Measurements from ENCODE around the gene GRIK2. TPM values are rescaled to one million over a fixed set of nuclear protein-coding genes. Genes with fewer than 3 reads are reported as not detected.

The GRIK2 gene
- total RNA-seq, 3 donors from 2014 or later = 1.3 to 1.8 (median 1.5) TPM

DNA sequence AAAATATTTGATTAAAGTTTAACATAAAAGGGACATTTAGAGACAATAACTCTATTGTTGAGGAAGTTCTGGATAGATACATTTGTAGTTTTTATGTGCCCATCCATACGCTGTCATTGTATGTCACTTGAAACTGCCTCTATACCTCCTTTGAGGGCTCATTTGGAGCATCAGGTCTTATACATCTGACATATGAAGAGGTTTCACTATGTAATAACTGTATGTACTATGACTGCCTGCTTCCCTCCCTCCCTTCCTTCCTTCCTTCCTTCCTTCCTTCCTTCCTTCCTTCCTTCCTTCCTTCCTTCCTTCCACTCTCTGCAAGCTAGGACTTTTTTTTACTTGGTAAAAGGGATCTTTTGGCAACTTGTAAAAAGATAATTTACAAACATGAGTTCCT lies 657.5 kb downstream of the GRIK2 start:
- H3K4me3 ChIP-seq = no peak overlapping the region
- ATAC-seq (no peak), DNase-seq (no peak)
- TF ChIP-seq, protein P1, sequence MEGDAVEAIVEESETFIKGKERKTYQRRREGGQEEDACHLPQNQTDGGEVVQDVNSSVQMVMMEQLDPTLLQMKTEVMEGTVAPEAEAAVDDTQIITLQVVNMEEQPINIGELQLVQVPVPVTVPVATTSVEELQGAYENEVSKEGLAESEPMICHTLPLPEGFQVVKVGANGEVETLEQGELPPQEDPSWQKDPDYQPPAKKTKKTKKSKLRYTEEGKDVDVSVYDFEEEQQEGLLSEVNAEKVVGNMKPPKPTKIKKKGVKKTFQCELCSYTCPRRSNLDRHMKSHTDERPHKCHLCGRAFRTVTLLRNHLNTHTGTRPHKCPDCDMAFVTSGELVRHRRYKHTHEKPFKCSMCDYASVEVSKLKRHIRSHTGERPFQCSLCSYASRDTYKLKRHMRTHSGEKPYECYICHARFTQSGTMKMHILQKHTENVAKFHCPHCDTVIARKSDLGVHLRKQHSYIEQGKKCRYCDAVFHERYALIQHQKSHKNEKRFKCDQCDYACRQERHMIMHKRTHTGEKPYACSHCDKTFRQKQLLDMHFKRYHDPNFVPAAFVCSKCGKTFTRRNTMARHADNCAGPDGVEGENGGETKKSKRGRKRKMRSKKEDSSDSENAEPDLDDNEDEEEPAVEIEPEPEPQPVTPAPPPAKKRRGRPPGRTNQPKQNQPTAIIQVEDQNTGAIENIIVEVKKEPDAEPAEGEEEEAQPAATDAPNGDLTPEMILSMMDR (IDR thresholded peaks at IDR 0.05) = no peak
- no peaks in the 10 kb centered on the region for H3K4me1 ChIP-seq (ENCODE audit: low read depth)
- intact Hi-C loops (cut with DNase I, micrococcal nuclease) = no loop called here
- no peaks in the 10 kb centered on the region for H3K9me3 ChIP-seq
- H3K36me3 ChIP-seq (ENCODE audit: low read depth) = no peaks in the 10 kb centered on the region

DNA sequence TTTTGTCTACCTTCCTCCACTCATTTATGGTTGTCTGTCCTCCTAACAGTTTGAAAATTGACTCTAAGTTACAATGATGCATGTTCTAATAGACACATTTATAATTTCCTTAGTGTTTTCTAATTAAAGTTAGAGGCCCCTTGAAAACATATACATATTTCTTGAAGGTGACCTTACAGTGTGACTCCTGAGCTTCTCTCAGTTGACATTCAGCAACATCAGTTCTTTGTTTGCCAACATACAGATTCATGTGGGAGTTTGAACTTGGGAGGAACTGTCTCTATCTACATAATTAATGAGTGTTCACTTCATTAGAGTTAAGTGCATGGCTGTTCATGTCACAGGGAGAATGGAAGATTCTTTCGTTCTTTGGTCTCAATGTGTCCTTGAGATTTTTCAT lies 658.2 kb downstream of the GRIK2 start:
- TF ChIP-seq, protein P1 (IDR thresholded peaks at IDR 0.05) = no peak
- no peak for ATAC-seq

DNA sequence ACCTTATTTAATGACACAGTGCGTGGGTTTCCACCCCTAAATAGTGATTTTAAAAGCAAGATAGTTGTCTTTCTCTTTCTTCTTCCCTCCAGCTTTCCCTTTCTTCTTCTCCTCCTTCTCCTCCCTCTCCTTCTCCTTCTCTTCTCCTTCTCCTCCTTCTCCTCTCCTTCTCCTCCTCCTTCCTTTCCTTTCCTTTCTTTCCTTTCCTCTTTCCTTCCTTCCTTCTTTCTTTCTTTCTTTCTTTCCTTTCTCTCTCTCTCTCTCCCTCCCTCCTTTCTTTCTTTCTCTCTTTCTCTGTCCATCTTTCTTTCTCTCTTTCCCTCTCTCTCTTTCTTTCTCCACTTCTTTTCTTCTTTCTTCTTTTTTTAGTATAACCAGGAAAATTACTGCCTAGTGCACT lies 670.6 kb downstream of the GRIK2 start:
- DNase-seq (no peak), ATAC-seq (no peak)
- intact Hi-C loops (cut with DNase I, micrococcal nuclease) = no loop called here
- Histone ChIP-seq H3K9me3 (no peaks in the 10 kb centered on the region), H3K36me3 (ENCODE audit: low read depth) (no peaks in the 10 kb centered on the region), H3K4me1 (ENCODE audit: low read depth) (no peaks in the 10 kb centered on the region), H3K4me3 (no peak overlapping the region)
- TF ChIP-seq, protein P1 (IDR thresholded peaks at IDR 0.05) = no peak

More for the DNA sequence above, 658.2 kb downstream of the GRIK2 start:
- intact Hi-C loops (cut with DNase I, micrococcal nuclease) = no loop called here
- DNase-seq = no peak
- H3K9me3 ChIP-seq = no peaks in the 10 kb centered on the region
- no peaks in the 10 kb centered on the region for H3K4me1 ChIP-seq (ENCODE audit: low read depth)
- no peak overlapping the region for H3K4me3 ChIP-seq
- H3K36me3 ChIP-seq (ENCODE audit: low read depth) = no peaks in the 10 kb centered on the region

DNA sequence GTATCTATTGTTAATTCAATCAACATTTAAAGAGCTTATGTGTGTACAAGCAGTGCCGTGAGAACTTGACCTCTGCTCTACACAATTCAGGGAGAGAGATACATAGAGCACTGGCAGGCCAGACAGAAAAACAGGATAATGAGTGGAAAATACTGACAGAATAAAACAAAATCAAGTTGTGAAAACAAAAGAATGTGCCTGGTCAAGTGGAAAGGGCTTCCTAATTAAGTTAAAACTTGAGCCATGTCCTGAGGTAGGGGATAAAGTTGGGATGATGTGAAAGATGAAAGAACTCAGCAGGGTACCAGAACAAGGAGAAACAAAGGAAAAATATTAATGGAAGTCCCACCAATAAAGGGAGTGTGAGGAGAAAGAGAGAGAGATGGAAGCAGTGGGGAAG lies 672.8 kb downstream of the GRIK2 start:
- no peaks in the 10 kb centered on the region for H3K36me3 ChIP-seq (ENCODE audit: low read depth)
- no peaks in the 10 kb centered on the region for H3K4me1 ChIP-seq (ENCODE audit: low read depth)
- no peak overlapping the region for H3K4me3 ChIP-seq
- no peak for DNase-seq
- intact Hi-C loops (cut with DNase I, micrococcal nuclease) = no loop called here
- TF ChIP-seq, protein P1 (IDR thresholded peaks at IDR 0.05) = no peak
- ATAC-seq = no peak
- no peaks in the 10 kb centered on the region for H3K9me3 ChIP-seq

DNA sequence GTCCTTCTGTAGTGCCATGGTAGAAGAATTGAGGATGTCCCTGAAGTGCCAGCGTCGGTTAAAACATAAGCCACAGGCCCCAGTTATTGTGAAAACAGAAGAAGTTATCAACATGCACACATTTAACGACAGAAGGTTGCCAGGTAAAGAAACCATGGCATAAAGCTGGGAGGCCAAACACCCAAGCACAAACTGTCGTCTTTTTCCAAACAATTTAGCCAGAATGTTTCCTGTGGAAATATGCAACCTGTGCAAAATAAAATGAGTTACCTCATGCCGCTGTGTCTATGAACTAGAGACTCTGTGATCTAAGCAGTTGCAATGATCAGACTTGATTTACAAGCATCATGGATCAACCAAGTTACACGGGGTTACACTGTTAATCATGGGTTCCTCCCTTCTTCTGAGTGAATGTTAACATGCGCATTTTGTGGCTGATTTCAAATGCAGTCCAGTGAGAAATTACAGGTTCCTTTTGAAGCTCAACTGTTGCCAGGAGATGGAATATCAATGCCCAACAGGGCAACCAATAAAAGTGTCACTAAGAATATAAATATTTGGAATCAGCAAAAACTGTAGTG lies 674.9 kb downstream of the GRIK2 start:
- Histone ChIP-seq H3K9me3 (no peaks in the 10 kb centered on the region), H3K36me3 (ENCODE audit: low read depth) (no peaks in the 10 kb centered on the region), H3K4me3 (no peak overlapping the region), H3K4me1 (ENCODE audit: low read depth) (no peaks in the 10 kb centered on the region)
- DNase-seq (no peak), ATAC-seq (no peak)
- intact Hi-C loops (cut with DNase I, micrococcal nuclease) = no loop called here
- TF ChIP-seq, protein P1 (IDR thresholded peaks at IDR 0.05) = no peak

DNA sequence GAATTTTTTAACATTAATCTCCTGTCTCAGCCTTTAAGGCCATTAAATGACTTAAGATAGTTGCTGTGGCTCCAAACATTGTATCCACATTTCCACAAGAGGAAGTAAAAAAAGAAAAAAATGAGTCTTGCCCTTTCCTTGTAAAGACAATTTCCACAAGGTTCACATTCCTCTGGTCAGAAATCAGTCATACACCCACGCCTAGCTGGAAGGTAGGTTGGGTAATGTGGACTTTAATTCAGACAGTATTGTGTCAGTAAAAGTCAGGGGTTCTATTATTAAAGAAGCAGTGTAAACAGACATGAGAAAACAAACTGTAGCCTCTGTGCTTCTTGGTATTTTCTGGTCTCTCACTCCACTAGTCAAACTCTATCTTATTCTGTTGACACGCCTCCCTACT lies 682.0 kb downstream of the GRIK2 start:
- no peaks in the 10 kb centered on the region for H3K9me3 ChIP-seq
- no peak overlapping the region for H3K4me3 ChIP-seq
- ATAC-seq (no peak), DNase-seq (no peak)
- intact Hi-C loops (cut with DNase I, micrococcal nuclease) = no loop called here
- TF ChIP-seq, protein P1 (IDR thresholded peaks at IDR 0.05) = no peak
- no peaks in the 10 kb centered on the region for H3K4me1 ChIP-seq (ENCODE audit: low read depth)
- no peaks in the 10 kb centered on the region for H3K36me3 ChIP-seq (ENCODE audit: low read depth)
